Sigmoid colon (tissue), 7 donors: ENCODE measurements around the gene SORCS2. TPM values are rescaled to one million over a fixed set of nuclear protein-coding genes. Genes with fewer than 3 reads are reported as not detected.

Experiments used
- DNase-seq: peaks from one replicate; pipeline ENCODE4 v3.0.0-alpha.2; 2019
- H3K27ac ChIP-seq, 4 donors: fragments of 200-600 bp; sonication (generic); one replicate each; pipeline ENCODE4 v1.5.1; 2016 to 2019; ENCODE audit warnings: mild to moderate bottlenecking in 1 of 4
- H3K27me3 ChIP-seq, 3 donors: fragments of 200-600 bp; sonication (generic); one replicate each; pipeline ENCODE4 v1.5.1; 2019; ENCODE audit warnings: mild to moderate bottlenecking in 1 of 3
- H3K36me3 ChIP-seq, 4 donors: fragments of 200-600 bp; sonication (generic); one replicate each; pipeline ENCODE4 v1.5.1; 2016 to 2019
- H3K4me1 ChIP-seq, 4 donors: fragments of 200-600 bp; sonication (generic); one replicate each; pipeline ENCODE4 v1.5.1; 2017 to 2019
- H3K4me3 ChIP-seq, 4 donors: fragments of 200-600 bp; sonication (generic); one replicate each; pipeline ENCODE4 v1.5.1; 2017 to 2019; ENCODE audit warnings: mild to moderate bottlenecking in 2 of 4, moderate library complexity in 1 of 4
- H3K9me3 ChIP-seq, 4 donors: fragments of 200-600 bp in 3 of 4; sonication (generic) in 3 of 4; one replicate each; pipeline versions ENCODE4 v1.5.1 to v1.6.1; 2013 to 2019
- CTCF ChIP-seq, 4 experiments: fragments of 450-650 bp in 3 of 4; fragments of 200-600 bp in 1 of 4; IDR thresholded peaks; one replicate each; pipeline ENCODE4 v1.5.1; 2016 to 2019; ENCODE audit warnings: antibody characterized with exemption in 4 of 4, mild to moderate bottlenecking in 3 of 4, moderate library complexity in 2 of 4
- EP300 ChIP-seq, 4 donors: sonication (generic); formaldehyde crosslinking; IDR thresholded peaks; one replicate each; pipeline ENCODE4 v1.6.1; 2017; ENCODE audit warnings: antibody characterized with exemption in 4 of 4
- POLR2A ChIP-seq, 2 donors: fragments of 450-650 bp; IDR thresholded peaks; one replicate each; pipeline ENCODE4 v1.6.1; 2016; ENCODE audit warnings: antibody characterized with exemption in 2 of 2, mild to moderate bottlenecking in 2 of 2, moderate library complexity in 2 of 2
- POLR2AphosphoS5 ChIP-seq, 4 donors: sonication (generic); formaldehyde crosslinking; IDR thresholded peaks; one replicate each; pipeline ENCODE4 v1.6.1; 2017; ENCODE audit warnings: antibody characterized with exemption in 4 of 4
- WGBS, 2 donors: extraction: QIAGEN DNeasy Blood & Tissue Kit; methylation state at CpG; one replicate each; pipeline ENCODE4 v1.1.7; 2013; 5-methylcytosine and 5-hydroxymethylcytosine counted together
- intact Hi-C: fragments of 100-400 bp; cut with DNase I; formaldehyde crosslinking; loops from one replicate; pipeline ENCODE4 v1.15.1; 2023
- polyA plus RNA-seq, 3 donors: library from polyadenylated mRNA; stranded (reverse); fragments of 200-250 nt; gene quantifications; one replicate each; pipeline ENCODE4 v1.2.3, GENCODE V29; 2013
- total RNA-seq, 4 donors: library from RNA; depleted of rRNA; stranded (reverse); fragments of >200 nt; gene quantifications; one replicate each; pipeline ENCODE4 v1.1.0, GENCODE V29; 2016
- donor health status: healthy with polysubstance abuse.
- donor health status: Bipolar disorder and iron deficiency.
- donor health status: healthy.

The SORCS2 gene
- total and polyA plus RNA-seq, 7 donors, result 1.8 to 6.4 (median 3.9) TPM; not detected in 2

DNA sequence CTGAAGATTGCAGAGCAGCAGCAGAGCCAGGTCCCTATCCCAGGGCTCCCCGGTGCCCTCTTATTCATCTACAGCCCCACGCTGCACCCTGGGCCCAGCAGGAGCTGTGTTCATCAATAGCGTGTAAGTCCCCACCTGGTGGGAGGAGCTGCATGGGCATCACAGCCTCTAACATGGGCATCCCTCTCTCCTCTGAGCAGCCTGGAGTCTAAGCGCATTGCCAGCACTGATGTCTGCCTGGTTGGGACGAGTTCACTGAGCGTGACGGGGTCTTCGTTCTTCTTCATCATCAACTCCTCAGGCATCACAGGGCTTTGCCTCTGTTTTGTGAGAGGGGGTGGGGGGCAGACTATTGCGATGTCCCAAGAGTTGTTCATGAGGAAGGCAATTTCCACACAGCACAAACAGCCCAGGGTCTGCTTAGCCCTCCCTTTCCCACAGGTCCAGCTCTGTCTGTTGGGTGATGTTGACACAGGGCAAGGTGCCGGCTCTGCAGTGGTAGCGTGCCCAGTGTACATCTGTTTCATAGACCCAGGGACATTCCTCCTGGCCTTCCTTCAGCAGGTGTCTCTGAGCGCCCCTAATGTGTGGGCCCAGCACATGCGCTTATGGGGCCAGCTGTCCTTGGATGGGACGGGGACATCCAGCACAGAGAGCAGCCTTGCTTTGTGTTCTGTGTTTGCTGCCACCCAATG, 85.9 kb downstream of the SORCS2 start:
- no peak overlapping the region for H3K27ac ChIP-seq
- TF ChIP-seq POLR2AphosphoS5 (IDR thresholded peaks at IDR 0.05) (no peak), CTCF (IDR thresholded peaks at IDR 0.05) (no peak), EP300 (IDR thresholded peaks at IDR 0.05) (no peak)
- no peaks in the 10 kb centered on the region for H3K9me3 ChIP-seq
- 78 to 89% methylated on average over 14 of the region's 14 CpGs for WGBS, 2 donors
- no peaks in the 10 kb centered on the region for H3K4me1 ChIP-seq
- DNase-seq, result no peak
- intact Hi-C loops, result no loop called here
- no peaks in the 10 kb centered on the region for H3K36me3 ChIP-seq
- H3K4me3 ChIP-seq, result no peak overlapping the region
- no peaks in the 10 kb centered on the region for H3K27me3 ChIP-seq

- Histone ChIP-seq H3K27ac (no peak overlapping the region), H3K27me3 (no peaks in the 10 kb centered on the region), H3K9me3 (no peaks in the 10 kb centered on the region), H3K4me3 (no peak overlapping the region), H3K36me3 (no peaks in the 10 kb centered on the region), H3K4me1 (no peaks in the 10 kb centered on the region)
- DNase-seq, result no peak
- TF ChIP-seq POLR2A (IDR thresholded peaks at IDR 0.05), result no peak
- TF ChIP-seq CTCF (IDR thresholded peaks at IDR 0.05), result no peak
- TF ChIP-seq POLR2AphosphoS5 (IDR thresholded peaks at IDR 0.05), result no peak
- TF ChIP-seq EP300 (IDR thresholded peaks at IDR 0.05), result no peak
- intact Hi-C loops, result no loop called here
- 26 to 57% methylated on average over 4 of the region's 4 CpGs for WGBS, 2 donors
Measured at GRCh38 chr4:7278981-7279380, 86.6 kb downstream of the SORCS2 start.

- no peak overlapping the region for H3K27ac ChIP-seq
- H3K4me3 ChIP-seq, result no peak overlapping the region
- no peaks in the 10 kb centered on the region for H3K4me1 ChIP-seq
- no peaks in the 10 kb centered on the region for H3K9me3 ChIP-seq
- H3K36me3 ChIP-seq, result no peaks in the 10 kb centered on the region
- TF ChIP-seq POLR2AphosphoS5 (IDR thresholded peaks at IDR 0.05) (no peak), EP300 (IDR thresholded peaks at IDR 0.05) (no peak), CTCF (IDR thresholded peaks at IDR 0.05) (no peak), POLR2A (IDR thresholded peaks at IDR 0.05) (no peak)
- DNase-seq, result no peak
- no peaks in the 10 kb centered on the region for H3K27me3 ChIP-seq
- intact Hi-C loops, result no loop called here
- WGBS, 2 donors, result 72 to 82% methylated on average over 6 of the region's 6 CpGs
Measured at GRCh38 chr4:7279902-7280301, 87.6 kb downstream of the SORCS2 start.

- Histone ChIP-seq H3K9me3 (no peaks in the 10 kb centered on the region), H3K4me3 (no peak overlapping the region), H3K36me3 (no peaks in the 10 kb centered on the region), H3K27me3 (no peaks in the 10 kb centered on the region), H3K27ac (no peak overlapping the region), H3K4me1 (peaks cover 0 to 10% (median 8%) of the 10 kb centered on the region in 4 donors)
- DNase-seq, result no peak
- 68 to 81% methylated on average over 24 of the region's 24 CpGs for WGBS, 2 donors
- intact Hi-C loops, result no loop called here
- TF ChIP-seq CTCF (IDR thresholded peaks at IDR 0.05), result no peak
- no peak for TF ChIP-seq POLR2AphosphoS5 (IDR thresholded peaks at IDR 0.05)
- TF ChIP-seq EP300 (IDR thresholded peaks at IDR 0.05), result no peak
- no peak for TF ChIP-seq POLR2A (IDR thresholded peaks at IDR 0.05)
Measured at GRCh38 chr4:7280926-7281690, 88.8 kb downstream of the SORCS2 start.
